Measurements from ENCODE around the gene INKA1.
"Not testable (repeated sequence)": the region's sequence is repeated elsewhere in the genome, so short reads cannot be mapped to it uniquely, and the experiment has no call there.

INKA1 gene

DNA sequence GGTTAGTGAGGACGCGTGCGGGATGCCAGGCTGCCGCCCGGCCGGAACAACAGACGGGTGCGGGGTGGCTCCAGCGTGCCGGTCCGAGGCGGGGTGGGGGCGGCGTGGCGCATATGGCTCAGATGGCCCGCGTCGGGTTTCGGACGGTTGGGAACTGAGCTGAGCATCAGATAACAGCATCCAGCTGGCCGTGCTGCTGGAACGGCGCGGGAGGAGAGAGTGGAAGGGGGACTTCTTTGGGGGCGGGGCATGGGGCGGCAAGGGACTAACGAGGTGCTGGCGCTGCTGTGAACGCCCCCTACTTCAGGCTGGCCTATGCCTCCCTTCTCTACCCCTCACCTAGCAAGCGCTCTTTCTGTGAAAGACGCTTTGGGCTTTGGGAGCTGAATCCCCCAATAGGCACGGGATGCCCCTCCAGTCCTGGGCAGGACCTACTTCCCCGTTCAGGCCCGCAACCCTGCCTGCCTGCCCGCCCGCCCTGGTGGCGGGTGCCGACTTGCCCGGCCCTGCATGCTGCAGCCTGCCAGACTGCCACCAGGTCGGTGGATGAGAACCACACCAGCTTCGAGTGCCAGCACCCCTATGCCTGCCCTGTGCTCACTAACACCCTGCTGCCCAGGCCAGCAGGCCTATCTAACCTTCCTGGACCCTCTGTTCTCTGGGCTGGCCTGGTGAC lies 542 bp downstream of the INKA1 start:
- H3K27me3 ChIP-seq (ENCODE audit: control insufficient read depth, insufficient read depth, low read length), result no peaks in the 10 kb centered on the region
- peak overlapping the region; percentile 98 for H3K4me2 ChIP-seq (ENCODE audit: low read length)
- H3K9ac ChIP-seq (ENCODE audit: low read depth, low read length), result peak overlapping the region; percentile 80
- no peaks in the 10 kb centered on the region for H3K36me3 ChIP-seq (ENCODE audit: insufficient read depth, low read length)
- H3K9me3 ChIP-seq (replicated peaks; ENCODE audit: low read length), result no peaks in the 10 kb centered on the region
- peak overlapping the region; percentile 87 for H3K4me3 ChIP-seq (ENCODE audit: low read length)
- peaks cover 31% of the 10 kb centered on the region for H3K4me1 ChIP-seq (ENCODE audit: control insufficient read depth, insufficient read depth, low read length)

DNA sequence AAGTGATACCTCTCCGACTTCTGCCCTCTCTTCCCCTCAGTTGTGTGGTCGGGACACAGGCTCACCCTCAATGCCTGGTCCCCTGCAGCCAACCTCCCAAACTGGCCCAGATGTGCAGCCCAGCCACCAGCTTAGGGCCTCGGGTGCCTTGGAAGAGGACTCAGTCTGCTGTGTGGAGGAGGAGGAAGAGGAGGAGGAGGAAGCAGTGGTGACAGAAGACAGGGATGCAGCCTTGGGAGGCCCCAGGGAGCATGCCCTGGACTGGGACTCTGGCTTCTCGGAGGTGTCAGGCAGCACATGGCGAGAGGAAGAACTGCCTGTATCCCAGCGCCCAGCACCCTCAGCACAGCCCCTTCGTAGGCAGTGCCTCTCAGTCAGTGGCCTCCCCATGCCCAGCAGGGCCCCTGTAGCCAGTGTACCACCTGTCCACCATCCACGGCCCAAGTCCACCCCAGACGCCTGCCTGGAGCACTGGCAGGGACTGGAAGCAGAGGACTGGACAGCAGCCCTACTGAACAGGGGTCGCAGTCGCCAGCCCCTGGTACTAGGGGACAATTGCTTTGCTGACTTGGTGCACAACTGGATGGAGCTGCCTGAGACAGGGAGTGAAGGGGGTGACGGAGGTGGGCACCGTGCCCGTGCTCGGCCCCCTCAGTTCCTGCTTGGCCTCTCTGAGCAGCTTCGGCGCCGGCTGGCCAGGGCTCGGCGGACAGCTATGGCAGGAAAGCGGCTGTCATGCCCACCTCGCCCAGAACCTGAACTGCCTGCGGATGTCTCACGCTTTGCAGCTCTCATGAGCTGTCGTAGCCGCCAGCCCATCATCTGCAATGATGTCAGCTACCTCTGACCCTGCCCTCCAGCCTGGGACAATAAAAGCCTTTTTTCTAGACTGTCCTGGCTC lies 1.3 kb downstream of the INKA1 start:
- Histone ChIP-seq H3K9ac (ENCODE audit: low read depth, low read length) (peak overlapping the region; percentile 80), H3K4me3 (ENCODE audit: low read length) (peak overlapping the region; percentile 87), H3K9me3 (replicated peaks; ENCODE audit: low read length) (no peaks in the 10 kb centered on the region), H3K4me2 (ENCODE audit: low read length) (peak overlapping the region; percentile 98), H3K36me3 (ENCODE audit: insufficient read depth, low read length) (no peaks in the 10 kb centered on the region), H3K27me3 (ENCODE audit: control insufficient read depth, insufficient read depth, low read length) (no peaks in the 10 kb centered on the region), H3K4me1 (ENCODE audit: control insufficient read depth, insufficient read depth, low read length) (peaks cover 26% of the 10 kb centered on the region)

DNA sequence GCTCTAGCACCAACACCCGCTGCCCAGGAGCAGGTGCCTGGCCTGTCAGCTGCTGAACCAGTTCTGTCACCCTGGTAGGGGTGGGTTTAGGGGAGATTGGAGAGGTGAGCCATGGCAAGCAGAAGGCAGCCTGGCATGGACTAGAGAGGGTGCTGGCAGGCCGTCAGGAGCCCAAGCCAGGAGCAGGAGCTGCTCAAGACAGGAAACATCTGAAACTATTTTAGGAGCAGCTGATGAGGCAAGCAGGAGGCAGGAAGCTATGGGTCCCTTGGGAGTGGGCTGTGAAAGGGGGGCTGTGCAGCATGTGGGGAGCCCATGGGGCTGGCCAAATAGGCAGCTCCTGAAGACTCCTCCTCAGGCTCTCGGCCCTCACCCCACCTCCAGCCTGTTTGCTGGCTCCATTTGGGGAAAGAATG lies 2.3 kb downstream of the INKA1 start:
- H3K9ac ChIP-seq (ENCODE audit: low read depth, low read length), result no peak overlapping the region
- H3K4me2 ChIP-seq (ENCODE audit: low read length), result peak overlapping the region; percentile 8
- no peaks in the 10 kb centered on the region for H3K36me3 ChIP-seq (ENCODE audit: insufficient read depth, low read length)
- H3K9me3 ChIP-seq (replicated peaks; ENCODE audit: low read length), result no peaks in the 10 kb centered on the region
- peaks cover 20% of the 10 kb centered on the region for H3K4me1 ChIP-seq (ENCODE audit: control insufficient read depth, insufficient read depth, low read length)
- no peak overlapping the region for H3K4me3 ChIP-seq (ENCODE audit: low read length)
- H3K27me3 ChIP-seq (ENCODE audit: control insufficient read depth, insufficient read depth, low read length), result no peaks in the 10 kb centered on the region

DNA sequence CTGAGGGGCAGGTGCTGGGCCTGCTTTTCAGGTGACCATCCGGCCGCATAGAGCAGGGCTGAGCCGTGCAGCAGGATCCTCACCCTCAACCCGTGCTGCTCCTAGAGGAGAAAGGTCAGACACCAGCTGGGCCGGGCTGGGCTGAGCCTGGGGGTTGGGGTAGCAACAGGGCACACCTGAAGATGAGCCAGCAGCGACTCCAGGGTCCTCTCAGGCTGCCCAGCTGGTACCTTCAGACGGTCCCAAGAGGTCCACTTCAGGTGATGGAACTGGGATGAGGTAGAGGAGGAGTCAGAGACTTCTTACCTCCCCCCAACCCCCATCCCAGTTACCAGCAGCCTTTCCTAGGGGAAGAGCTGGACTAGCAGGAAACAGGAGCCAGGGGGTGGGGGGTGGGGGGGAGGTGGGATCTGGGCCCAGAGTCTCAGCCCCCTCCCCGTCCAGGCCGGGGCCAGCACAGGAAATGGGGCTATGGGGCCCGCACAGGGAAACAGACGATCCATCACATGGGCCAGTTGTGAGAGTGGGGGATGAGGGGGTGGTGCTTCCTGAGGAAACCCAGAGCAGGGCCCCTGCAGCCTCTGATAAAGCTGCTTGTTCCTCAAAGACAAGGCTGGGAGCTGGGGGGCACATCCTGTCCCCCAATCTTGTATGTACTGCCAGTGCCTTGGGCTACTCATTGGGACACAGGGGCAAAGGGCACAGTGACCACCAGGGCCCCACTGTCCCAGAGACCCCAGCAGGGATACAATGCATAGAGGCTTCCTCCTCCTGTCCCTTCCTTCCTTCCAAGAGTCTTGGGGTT lies 3.0 kb downstream of the INKA1 start:
- no peaks in the 10 kb centered on the region for H3K27me3 ChIP-seq (ENCODE audit: control insufficient read depth, insufficient read depth, low read length)
- peaks cover 20% of the 10 kb centered on the region for H3K4me1 ChIP-seq (ENCODE audit: control insufficient read depth, insufficient read depth, low read length)
- H3K9ac ChIP-seq (ENCODE audit: low read depth, low read length), result no peak overlapping the region
- no peak overlapping the region for H3K4me3 ChIP-seq (ENCODE audit: low read length)
- H3K36me3 ChIP-seq (ENCODE audit: insufficient read depth, low read length), result no peaks in the 10 kb centered on the region
- no peaks in the 10 kb centered on the region for H3K9me3 ChIP-seq (replicated peaks; ENCODE audit: low read length)
- H3K4me2 ChIP-seq (ENCODE audit: low read length), result peak overlapping the region; percentile 8

DNA sequence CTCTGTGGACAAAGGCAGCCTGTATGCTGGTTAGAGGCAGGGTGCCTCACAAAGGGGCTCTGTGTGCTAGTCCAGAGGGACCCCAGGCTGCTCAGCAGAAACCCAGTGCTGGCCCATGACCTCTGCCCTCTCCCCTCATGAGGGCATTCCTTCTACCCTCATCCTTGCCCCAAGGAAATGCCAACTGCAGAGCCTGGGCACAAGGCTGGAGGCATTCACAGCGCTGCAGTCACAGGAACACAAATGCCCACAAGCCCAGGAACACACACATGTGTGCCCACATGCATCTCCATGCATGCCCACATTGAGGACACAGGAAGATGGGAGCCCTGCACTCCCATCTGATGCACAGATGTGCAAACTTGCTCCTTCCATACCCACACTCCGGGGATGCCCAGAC lies 3.8 kb downstream of the INKA1 start:
- H3K9ac ChIP-seq (ENCODE audit: low read depth, low read length), result no peak overlapping the region
- no peak overlapping the region for H3K4me2 ChIP-seq (ENCODE audit: low read length)
- H3K4me1 ChIP-seq (ENCODE audit: control insufficient read depth, insufficient read depth, low read length), result peaks cover 20% of the 10 kb centered on the region
- H3K36me3 ChIP-seq (ENCODE audit: insufficient read depth, low read length), result no peaks in the 10 kb centered on the region
- H3K4me3 ChIP-seq (ENCODE audit: low read length), result no peak overlapping the region
- no peaks in the 10 kb centered on the region for H3K27me3 ChIP-seq (ENCODE audit: control insufficient read depth, insufficient read depth, low read length)
- no peaks in the 10 kb centered on the region for H3K9me3 ChIP-seq (replicated peaks; ENCODE audit: low read length)

DNA sequence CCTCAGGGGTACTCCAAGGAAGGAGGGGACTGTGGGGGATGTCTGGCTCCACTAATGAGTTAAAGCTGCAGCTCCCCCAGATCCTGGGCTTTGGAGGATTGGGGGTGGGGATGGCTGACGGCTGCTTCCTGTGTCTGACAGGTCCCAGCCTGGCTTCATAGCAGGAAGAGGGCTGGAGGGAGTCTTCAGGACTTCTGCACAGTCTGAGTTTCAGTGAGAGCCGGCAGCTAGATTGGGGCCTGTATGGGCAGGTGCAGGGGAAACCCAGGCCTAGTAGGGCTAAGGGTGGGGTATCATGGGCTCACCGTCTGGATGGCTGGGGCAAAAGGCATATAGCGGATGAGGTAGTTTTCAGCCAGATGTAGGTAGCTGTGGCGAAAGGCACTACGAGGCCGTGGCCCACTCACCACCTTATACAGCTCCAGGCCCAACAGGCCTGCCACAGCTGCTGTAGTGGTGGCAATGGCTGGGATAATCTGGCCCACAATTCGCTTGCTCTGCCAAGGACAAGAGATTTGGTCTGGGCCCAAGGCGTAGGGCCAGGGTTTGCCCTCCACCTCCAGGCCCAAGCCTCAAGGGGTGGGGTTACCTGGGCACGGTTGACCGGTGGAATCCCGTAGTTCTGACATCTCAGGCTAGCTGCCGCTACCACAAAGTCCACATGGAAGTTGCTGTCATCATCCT lies 4.5 kb downstream of the INKA1 start:
- Histone ChIP-seq H3K4me3 (ENCODE audit: low read length) (no peak overlapping the region), H3K4me2 (ENCODE audit: low read length) (no peak overlapping the region), H3K4me1 (ENCODE audit: control insufficient read depth, insufficient read depth, low read length) (peaks cover 20% of the 10 kb centered on the region), H3K9ac (ENCODE audit: low read depth, low read length) (no peak overlapping the region), H3K27me3 (ENCODE audit: control insufficient read depth, insufficient read depth, low read length) (no peaks in the 10 kb centered on the region), H3K9me3 (replicated peaks; ENCODE audit: low read length) (no peaks in the 10 kb centered on the region), H3K36me3 (ENCODE audit: insufficient read depth, low read length) (no peaks in the 10 kb centered on the region)

DNA sequence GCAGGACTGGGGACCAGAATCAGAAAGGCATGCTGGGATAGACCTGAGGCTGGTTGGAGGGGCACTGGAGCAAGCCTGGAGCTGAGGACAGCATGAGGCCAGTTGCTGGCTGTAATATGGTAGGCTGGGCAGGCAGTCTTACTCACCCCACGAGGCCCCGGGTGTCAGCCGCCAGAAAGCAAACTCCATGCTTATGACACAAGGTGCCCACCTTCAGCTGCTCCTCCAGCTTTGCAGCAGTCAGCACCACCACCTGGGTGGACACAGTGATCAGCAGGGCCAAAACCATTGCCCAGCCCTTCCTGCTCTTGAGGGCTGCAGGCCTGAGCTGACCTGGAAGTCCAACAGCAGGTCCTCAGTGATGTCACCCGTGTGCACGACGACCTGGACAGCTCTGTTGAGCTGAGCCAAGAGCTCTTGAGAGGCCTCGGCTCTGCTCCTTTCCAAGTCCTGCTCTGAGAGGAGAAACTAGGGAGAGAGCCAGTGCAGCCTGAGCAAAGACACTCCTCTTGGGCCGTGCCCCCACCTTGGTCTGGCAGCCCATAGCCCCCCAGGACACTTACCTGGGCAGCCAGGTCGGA lies 9.9 kb downstream of the INKA1 start:
- peak overlapping the region; percentile 91 for H3K4me2 ChIP-seq (ENCODE audit: low read length)
- no peaks in the 10 kb centered on the region for H3K9me3 ChIP-seq (replicated peaks; ENCODE audit: low read length)
- peaks cover 12% of the 10 kb centered on the region for H3K4me1 ChIP-seq (ENCODE audit: control insufficient read depth, insufficient read depth, low read length)
- no peaks in the 10 kb centered on the region for H3K27me3 ChIP-seq (ENCODE audit: control insufficient read depth, insufficient read depth, low read length)
- peak overlapping the region; percentile 70 for H3K4me3 ChIP-seq (ENCODE audit: low read length)
- peak overlapping the region; percentile 70 for H3K9ac ChIP-seq (ENCODE audit: low read depth, low read length)
- no peaks in the 10 kb centered on the region for H3K36me3 ChIP-seq (ENCODE audit: insufficient read depth, low read length)

DNA sequence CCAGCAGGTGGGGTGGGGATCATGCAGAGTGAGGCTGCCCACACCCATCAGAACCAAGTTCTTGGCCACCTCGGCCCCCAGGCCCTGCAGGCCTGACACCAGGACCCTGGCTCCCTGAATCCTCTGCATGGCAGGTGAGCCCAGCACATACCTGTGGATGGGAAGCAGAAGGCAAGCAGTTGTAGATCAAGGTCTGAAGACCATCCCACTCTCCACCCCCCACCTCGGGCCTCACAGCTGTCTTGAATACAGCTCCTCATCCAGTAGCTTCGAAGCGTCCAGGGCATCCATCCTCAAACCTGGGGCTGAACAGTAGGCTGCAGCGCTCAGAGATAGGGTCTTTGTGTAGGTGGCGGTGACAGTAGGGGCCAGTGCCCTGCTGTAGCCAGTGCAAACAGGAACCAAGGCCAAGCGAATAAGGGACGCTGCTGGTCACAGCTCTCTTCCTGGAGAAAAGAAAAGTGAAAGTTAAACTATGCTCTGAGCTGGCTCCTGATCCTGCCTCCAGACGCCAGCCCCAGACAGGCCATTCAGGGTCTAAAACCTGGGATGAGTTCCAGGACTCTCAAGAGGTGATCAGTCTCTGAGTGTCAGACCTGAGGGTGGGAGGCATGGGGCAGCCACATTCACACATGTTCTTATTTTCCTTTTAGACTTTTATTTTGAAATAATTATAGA lies 10.6 kb downstream of the INKA1 start, which contains the start of gene UBA7:
Gene UBA7 (minus strand): TSS at position 457 of the 678 bp plus-strand sequence. CDS start 166 bp downstream, at position 291.
- H3K4me3 ChIP-seq (ENCODE audit: low read length), result peak within 1 kb of the TSS; percentile 70
- H3K9me3 ChIP-seq (replicated peaks; ENCODE audit: low read length), result no peaks in the 10 kb centered on the region
- peak within 1 kb of the TSS; percentile 70 for H3K9ac ChIP-seq (ENCODE audit: low read depth, low read length)
- H3K4me2 ChIP-seq (ENCODE audit: low read length), result peak within 1 kb of the TSS; percentile 91
- H3K4me1 ChIP-seq (ENCODE audit: control insufficient read depth, insufficient read depth, low read length), result peaks cover 12% of the 10 kb centered on the region
- H3K36me3 ChIP-seq (ENCODE audit: insufficient read depth, low read length), result no peaks in the 10 kb centered on the region
- no peaks in the 10 kb centered on the region for H3K27me3 ChIP-seq (ENCODE audit: control insufficient read depth, insufficient read depth, low read length)

DNA sequence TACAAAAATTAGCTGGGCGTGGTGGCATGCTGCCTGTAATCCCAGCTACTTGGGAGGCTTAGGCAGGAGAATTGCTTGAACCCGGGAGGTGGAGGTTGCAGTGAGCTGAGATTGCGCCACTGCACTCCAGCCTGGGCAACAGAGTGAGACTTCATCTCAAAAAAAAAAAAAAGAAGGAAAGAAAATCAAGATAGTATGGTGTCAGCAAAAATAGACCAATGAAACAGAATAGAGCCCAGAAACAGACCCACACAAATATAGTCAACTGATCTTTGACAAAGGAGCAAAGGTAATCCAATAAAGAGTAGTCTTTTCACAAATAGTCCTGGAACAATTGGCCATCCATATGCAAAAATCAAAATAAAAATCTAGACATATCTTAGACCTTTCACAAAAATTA lies 20.1 kb downstream of the INKA1 start:
- not testable (repeated sequence) for H3K4me1 ChIP-seq (ENCODE audit: control insufficient read depth, insufficient read depth, low read length); H3K4me3 ChIP-seq (ENCODE audit: low read length); H3K9ac ChIP-seq (ENCODE audit: low read depth, low read length); H3K27me3 ChIP-seq (ENCODE audit: control insufficient read depth, insufficient read depth, low read length); H3K9me3 ChIP-seq (replicated peaks; ENCODE audit: low read length); H3K4me2 ChIP-seq (ENCODE audit: low read length); H3K36me3 ChIP-seq (ENCODE audit: insufficient read depth, low read length)

DNA sequence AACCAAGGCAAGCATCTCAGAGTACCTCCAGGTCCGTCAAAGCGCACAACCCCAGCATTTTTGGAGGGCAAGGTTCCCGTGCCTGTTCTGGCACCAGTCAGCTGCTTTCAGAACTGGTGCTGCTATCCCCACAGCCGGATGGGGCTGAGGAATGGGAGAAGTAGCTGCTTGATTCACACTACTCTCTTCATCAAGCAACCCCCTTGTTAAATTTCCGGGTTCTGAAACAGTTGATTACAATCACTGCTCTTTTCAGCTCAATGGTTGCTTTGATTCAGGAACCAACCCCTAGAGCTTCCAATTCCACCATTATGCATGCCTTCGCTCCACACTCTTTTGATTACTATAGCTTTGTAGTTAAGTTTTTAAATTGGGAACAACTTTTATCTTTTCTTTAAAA lies 23.0 kb downstream of the INKA1 start:
- Histone ChIP-seq H3K36me3 (ENCODE audit: insufficient read depth, low read length) (peaks cover 3% of the 10 kb centered on the region), H3K27me3 (ENCODE audit: control insufficient read depth, insufficient read depth, low read length) (no peaks in the 10 kb centered on the region), H3K4me2 (ENCODE audit: low read length) (no peak overlapping the region), H3K9ac (ENCODE audit: low read depth, low read length) (no peak overlapping the region), H3K4me3 (ENCODE audit: low read length) (no peak overlapping the region), H3K9me3 (replicated peaks; ENCODE audit: low read length) (no peaks in the 10 kb centered on the region), H3K4me1 (ENCODE audit: control insufficient read depth, insufficient read depth, low read length) (no peaks in the 10 kb centered on the region)

Data from skeletal muscle satellite cell (primary cell).